HG03135 (cell line): ENCODE results near the gene SPTBN1.

Experiments
- ATAC-seq: cut with Tn5 transposase; IDR thresholded peaks from one replicate; pipeline ENCODE4 v1.9.1; 2021; ENCODE audit warnings: mild to moderate bottlenecking, moderate library complexity; ENCODE audit not compliant: unreplicated experiment

SPTBN1 gene

GRCh38 chr2:54455563-54456361 is at the start of gene SPTBN1:
TSS of gene SPTBN1 (plus strand) at chr2:54456327. CDS start at chr2:54526419, 70,092 bp downstream.
- ATAC-seq: no peak

GRCh38 chr2:54407693-54408092 is 48.4 kb upstream of the SPTBN1 start:
- ATAC-seq: no peak

- no peak for ATAC-seq
Measured at GRCh38 chr2:54408288-54408687, 47.8 kb upstream of the SPTBN1 start.

GRCh38 chr2:54409752-54410151 is 46.4 kb upstream of the SPTBN1 start:
- no peak for ATAC-seq

GRCh38 chr2:54411801-54412354 is 44.2 kb upstream of the SPTBN1 start:
- no peak for ATAC-seq

GRCh38 chr2:54416166-54416813 is 39.8 kb upstream of the SPTBN1 start:
- ATAC-seq: no peak

- ATAC-seq: no peak
Measured at GRCh38 chr2:54416938-54417337, 39.2 kb upstream of the SPTBN1 start.

- no peak for ATAC-seq
Measured at GRCh38 chr2:54417577-54417976, 38.5 kb upstream of the SPTBN1 start.

- ATAC-seq: no peak
Measured at GRCh38 chr2:54419388-54419787, 36.7 kb upstream of the SPTBN1 start.

GRCh38 chr2:54419855-54420523 is 36.1 kb upstream of the SPTBN1 start:
- no peak for ATAC-seq

GRCh38 chr2:54420524-54421172 is 35.5 kb upstream of the SPTBN1 start:
- ATAC-seq: no peak

- ATAC-seq: no peak
Measured at GRCh38 chr2:54422072-54422581, 34.0 kb upstream of the SPTBN1 start.

- ATAC-seq: no peak
Measured at GRCh38 chr2:54423213-54423612, 32.9 kb upstream of the SPTBN1 start.

- no peak for ATAC-seq
Measured at GRCh38 chr2:54424555-54425163, 31.5 kb upstream of the SPTBN1 start.

GRCh38 chr2:54428108-54428831 is 27.9 kb upstream of the SPTBN1 start:
- ATAC-seq: no peak

GRCh38 chr2:54429054-54429453 is 27.1 kb upstream of the SPTBN1 start:
- ATAC-seq: no peak

GRCh38 chr2:54429811-54430551 is 26.1 kb upstream of the SPTBN1 start:
- ATAC-seq: no peak

GRCh38 chr2:54430649-54431048 is 25.5 kb upstream of the SPTBN1 start:
- no peak for ATAC-seq
